Mesenchymal stem cell (in vitro differentiated cells and primary cell): ENCODE measurements around the gene HBG2.

Source experiments
- DNase-seq: peaks from one replicate; pipeline ENCODE4 v3.0.0-alpha.2; 2013
- H2AFZ ChIP-seq: one replicate; pipeline ENCODE4 v1.6.1; 2013; ENCODE audit warnings: low read depth, mild to moderate bottlenecking, control low read depth, inconsistent platforms, low read length, moderate library complexity
- H2AK5ac ChIP-seq: 2 replicates; pipeline ENCODE4 v1.6.1; 2013; ENCODE audit warnings: low read length, moderate library complexity, mild to moderate bottlenecking, inconsistent platforms; ENCODE audit not compliant: severe bottlenecking
- H2BK120ac ChIP-seq: one replicate; pipeline ENCODE4 v1.6.1; 2013; ENCODE audit warnings: low read depth, mild to moderate bottlenecking, inconsistent platforms, low read length, moderate library complexity
- H2BK12ac ChIP-seq, 2 experiments: one replicate each; pipeline ENCODE4 v1.6.1; 2013; ENCODE audit warnings: inconsistent platforms in 2 of 2, low read length in 2 of 2, mild to moderate bottlenecking in 2 of 2, moderate library complexity in 2 of 2, control low read depth in 1 of 2
- H2BK15ac ChIP-seq: one replicate; pipeline ENCODE4 v1.6.1; 2013; ENCODE audit warnings: mild to moderate bottlenecking, low read depth, inconsistent platforms; ENCODE audit not compliant: poor library complexity, severe bottlenecking
- H2BK5ac ChIP-seq: 2 replicates; pipeline ENCODE4 v1.6.1; 2013; ENCODE audit warnings: low read depth, mild to moderate bottlenecking, low read length, control low read depth, inconsistent platforms; ENCODE audit not compliant: poor library complexity, severe bottlenecking
- H3K14ac ChIP-seq, 2 experiments: one replicate each; pipeline ENCODE4 v1.6.1; 2013; ENCODE audit warnings: inconsistent platforms in 2 of 2, low read length in 2 of 2, control low read depth in 1 of 2, mild to moderate bottlenecking in 1 of 2, moderate library complexity in 1 of 2
- H3K18ac ChIP-seq, 2 experiments: one replicate each; pipeline ENCODE4 v1.6.1; 2013; ENCODE audit warnings: inconsistent platforms in 2 of 2, low read length in 2 of 2, control low read depth in 1 of 2, low read depth in 1 of 2, mild to moderate bottlenecking in 1 of 2
- H3K23ac ChIP-seq, 2 experiments: one replicate each; pipeline ENCODE4 v1.6.1; 2013; ENCODE audit warnings: inconsistent platforms in 2 of 2, low read length in 2 of 2, mild to moderate bottlenecking in 2 of 2, moderate library complexity in 2 of 2, control low read depth in 1 of 2
- H3K27ac ChIP-seq: 2 replicates; pipeline ENCODE4 v1.5.1; 2013; ENCODE audit warnings: mild to moderate bottlenecking, moderate library complexity, low read length, control low read depth, inconsistent platforms; ENCODE audit not compliant: poor library complexity, severe bottlenecking
- H3K27me3 ChIP-seq, 2 experiments: 2 replicates each; pipeline versions ENCODE4 v1.6.1 to v1.7.0; 2013; ENCODE audit warnings: low read length in 2 of 2, mild to moderate bottlenecking in 2 of 2, moderate library complexity in 2 of 2, control low read depth in 1 of 2, inconsistent platforms in 1 of 2; ENCODE audit not compliant: control insufficient read depth in 1 of 2, insufficient read depth in 1 of 2
- H3K36me3 ChIP-seq, 2 experiments: 2 replicates each; pipeline versions ENCODE4 v1.6.1 to v1.7.0; 2013; ENCODE audit warnings: low read length in 2 of 2, control low read depth in 1 of 2, inconsistent platforms in 1 of 2, low read depth in 1 of 2, mild to moderate bottlenecking in 1 of 2; ENCODE audit not compliant: insufficient read depth in 2 of 2, control insufficient read depth in 1 of 2
- H3K4ac ChIP-seq, 2 experiments: one replicate each; pipeline ENCODE4 v1.6.1; 2013; ENCODE audit warnings: inconsistent platforms in 2 of 2, low read length in 2 of 2, mild to moderate bottlenecking in 2 of 2, moderate library complexity in 2 of 2, control low read depth in 1 of 2, low read depth in 1 of 2
- H3K4me1 ChIP-seq: 2 replicates; pipeline ENCODE4 v1.6.1; 2013; ENCODE audit warnings: low read depth, low read length, control low read depth; ENCODE audit not compliant: control insufficient read depth, insufficient read depth
- H3K4me2 ChIP-seq: 2 replicates; pipeline ENCODE4 v1.6.1; 2013; ENCODE audit warnings: low read length, mild to moderate bottlenecking, inconsistent platforms; ENCODE audit not compliant: poor library complexity, severe bottlenecking
- H3K4me3 ChIP-seq, 2 experiments: 2 replicates each; pipeline versions ENCODE4 v1.5.1 to v1.7.0; 2013; ENCODE audit warnings: low read length in 2 of 2, mild to moderate bottlenecking in 2 of 2, control low read depth in 1 of 2, low read depth in 1 of 2; ENCODE audit not compliant: insufficient read depth in 1 of 2
- H3K79me1 ChIP-seq: replicated peaks from 2 replicates; pipeline ENCODE4 v1.6.1; 2013; ENCODE audit warnings: mild to moderate bottlenecking, control low read depth, low read length, inconsistent platforms; ENCODE audit not compliant: poor library complexity, severe bottlenecking
- H3K9ac ChIP-seq: 2 replicates; pipeline ENCODE4 v1.7.0; 2013; ENCODE audit warnings: mild to moderate bottlenecking, low read length, moderate library complexity
- H3K9me3 ChIP-seq: 2 replicates; pipeline ENCODE4 v1.7.0; 2013; ENCODE audit warnings: mild to moderate bottlenecking, low read length; ENCODE audit not compliant: control insufficient read depth
- H4K8ac ChIP-seq: one replicate; pipeline ENCODE4 v1.6.1; 2013; ENCODE audit warnings: inconsistent platforms, mild to moderate bottlenecking, low read length, moderate library complexity
- H4K91ac ChIP-seq: one replicate; pipeline ENCODE4 v1.6.1; 2013; ENCODE audit warnings: mild to moderate bottlenecking, low read length, inconsistent platforms
- WGBS: methylation state at CpG from one replicate; pipeline ENCODE4 v1.1.7; 2013; ENCODE audit warnings: mixed read lengths; 5-methylcytosine and 5-hydroxymethylcytosine counted together

Gene HBG2

GRCh38 chr11:5224538-5225479 is 29.8 kb downstream of the HBG2 start:
- no peak overlapping the region for H3K4me3 ChIP-seq
- H2BK5ac ChIP-seq = no peak overlapping the region
- H3K18ac ChIP-seq = no peak overlapping the region
- no peak overlapping the region for H3K9ac ChIP-seq
- no peak overlapping the region for H2BK120ac ChIP-seq
- H3K4ac ChIP-seq = no peak overlapping the region
- H3K79me1 ChIP-seq = no peaks in the 10 kb centered on the region
- H3K23ac ChIP-seq = peak overlapping the region in 1 of 2 experiments; percentile 59
- H3K4me2 ChIP-seq = no peak overlapping the region
- H2BK15ac ChIP-seq = no peak overlapping the region
- H2AK5ac ChIP-seq = no peak overlapping the region
- H3K4me1 ChIP-seq = no peaks in the 10 kb centered on the region
- H3K27ac ChIP-seq = no peak overlapping the region
- WGBS = 88% methylated on average over 3 of the region's 6 CpGs
- H3K36me3 ChIP-seq = no peaks in the 10 kb centered on the region
- H4K91ac ChIP-seq = no peak overlapping the region
- no peaks in the 10 kb centered on the region for H3K9me3 ChIP-seq
- H4K8ac ChIP-seq = no peak overlapping the region
- no peaks in the 10 kb centered on the region for H3K27me3 ChIP-seq
- DNase-seq = no peak
- H2AFZ ChIP-seq = no peak overlapping the region
- H2BK12ac ChIP-seq = no peak overlapping the region
- no peak overlapping the region for H3K14ac ChIP-seq

DNA sequence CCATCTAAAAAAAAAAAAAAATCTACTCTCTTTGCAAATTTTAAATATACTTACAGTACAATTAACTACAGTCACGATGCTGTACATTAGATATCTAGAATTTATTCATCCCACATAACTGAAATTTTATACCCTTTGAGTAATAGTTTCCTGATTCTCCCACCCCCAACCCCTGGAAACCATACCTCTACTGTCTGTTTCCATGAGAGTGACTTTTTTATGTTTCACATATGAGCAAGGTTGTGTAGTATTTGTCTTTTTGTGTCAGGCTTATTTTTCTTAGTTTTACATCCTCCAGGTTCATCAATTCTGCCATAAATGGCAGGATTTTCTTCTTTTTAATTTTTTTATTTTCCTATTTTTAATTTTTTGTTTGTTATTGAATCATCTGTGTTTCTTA is 30.9 kb downstream of the HBG2 start:
- H2BK120ac ChIP-seq = no peak overlapping the region
- H2BK15ac ChIP-seq = no peak overlapping the region
- H3K9ac ChIP-seq = no peak overlapping the region
- no peak overlapping the region for H3K18ac ChIP-seq
- no peak overlapping the region for H3K4me2 ChIP-seq
- no peak overlapping the region for H3K23ac ChIP-seq
- H3K79me1 ChIP-seq = no peaks in the 10 kb centered on the region
- H4K91ac ChIP-seq = no peak overlapping the region
- no peaks in the 10 kb centered on the region for H3K4me1 ChIP-seq
- no peak overlapping the region for H3K4me3 ChIP-seq
- no peak overlapping the region for H3K4ac ChIP-seq
- H2AFZ ChIP-seq = no peak overlapping the region
- no peak overlapping the region for H2AK5ac ChIP-seq
- H3K9me3 ChIP-seq = no peaks in the 10 kb centered on the region
- H3K27me3 ChIP-seq = no peaks in the 10 kb centered on the region
- H2BK12ac ChIP-seq = no peak overlapping the region
- DNase-seq = no peak
- no peaks in the 10 kb centered on the region for H3K36me3 ChIP-seq
- H4K8ac ChIP-seq = no peak overlapping the region
- no peak overlapping the region for H2BK5ac ChIP-seq
- H3K27ac ChIP-seq = no peak overlapping the region
- H3K14ac ChIP-seq = no peak overlapping the region
- WGBS = 90% methylated on average over 1 of the region's 1 CpG

GRCh38 chr11:5223146-5223545 is 31.4 kb downstream of the HBG2 start:
- Histone ChIP-seq H3K14ac (no peak overlapping the region), H2BK120ac (no peak overlapping the region), H3K23ac (no peak overlapping the region), H2BK5ac (no peak overlapping the region), H3K9me3 (no peaks in the 10 kb centered on the region), H4K8ac (no peak overlapping the region), H3K27ac (no peak overlapping the region), H2BK12ac (no peak overlapping the region), H2AK5ac (no peak overlapping the region), H3K9ac (no peak overlapping the region), H3K36me3 (no peaks in the 10 kb centered on the region), H3K4me1 (no peaks in the 10 kb centered on the region), H3K4me3 (no peak overlapping the region), H4K91ac (no peak overlapping the region), H3K27me3 (no peaks in the 10 kb centered on the region), H3K79me1 (no peaks in the 10 kb centered on the region), H2BK15ac (no peak overlapping the region), H3K4me2 (no peak overlapping the region), H2AFZ (no peak overlapping the region), H3K18ac (no peak overlapping the region), H3K4ac (no peak overlapping the region)
- WGBS = 88% methylated on average over 6 of the region's 6 CpGs
- DNase-seq = no peak

DNA sequence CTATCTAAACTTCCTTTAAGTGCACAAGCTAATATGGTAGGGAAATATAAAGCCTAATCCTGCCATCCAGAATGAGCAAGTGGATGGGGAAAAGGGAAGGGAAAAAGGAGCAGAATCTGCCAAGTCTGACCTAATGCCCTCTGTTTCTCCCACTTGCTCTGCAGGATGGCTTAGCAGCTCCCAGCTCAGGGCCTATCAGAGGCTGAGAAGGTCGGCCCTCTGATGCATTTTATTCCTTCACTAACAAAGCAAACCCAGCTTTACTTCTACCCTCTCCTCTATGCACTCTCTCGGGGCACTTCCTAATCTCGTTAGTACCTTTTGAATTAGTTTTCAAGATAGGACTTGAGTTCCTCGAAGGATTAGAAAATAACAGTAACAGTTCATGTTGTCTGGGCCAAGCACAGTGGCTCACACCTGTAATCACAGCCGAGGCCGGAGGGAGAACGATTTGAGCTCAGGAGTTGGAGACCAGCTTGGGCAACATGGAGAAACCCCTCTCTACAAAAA is 44.1 kb downstream of the HBG2 start:
- Histone ChIP-seq H4K8ac (no peak overlapping the region), H3K36me3 (no peaks in the 10 kb centered on the region), H3K4me2 (no peak overlapping the region), H2BK12ac (no peak overlapping the region), H2AK5ac (no peak overlapping the region), H3K4me1 (no peaks in the 10 kb centered on the region), H3K27me3 (no peaks in the 10 kb centered on the region), H4K91ac (no peak overlapping the region), H3K9ac (no peak overlapping the region), H3K23ac (no peak overlapping the region), H3K18ac (no peak overlapping the region), H3K4ac (no peak overlapping the region), H2BK5ac (no peak overlapping the region), H3K79me1 (no peaks in the 10 kb centered on the region), H2BK15ac (no peak overlapping the region), H2BK120ac (no peak overlapping the region), H3K14ac (no peak overlapping the region), H3K27ac (no peak overlapping the region), H3K9me3 (no peaks in the 10 kb centered on the region), H3K4me3 (no peak overlapping the region), H2AFZ (no peak overlapping the region)
- DNase-seq = no peak
- WGBS = 49% methylated on average over 6 of the region's 7 CpGs
